HK-2 (cell line): Measurements from ENCODE around the gene MRGPRD.

ENCODE experiments used
- DNase-seq: peaks from one replicate; pipeline ENCODE4 v3.0.0-alpha.2; 2018; ENCODE audit not compliant: unreplicated experiment

Gene MRGPRD

DNA sequence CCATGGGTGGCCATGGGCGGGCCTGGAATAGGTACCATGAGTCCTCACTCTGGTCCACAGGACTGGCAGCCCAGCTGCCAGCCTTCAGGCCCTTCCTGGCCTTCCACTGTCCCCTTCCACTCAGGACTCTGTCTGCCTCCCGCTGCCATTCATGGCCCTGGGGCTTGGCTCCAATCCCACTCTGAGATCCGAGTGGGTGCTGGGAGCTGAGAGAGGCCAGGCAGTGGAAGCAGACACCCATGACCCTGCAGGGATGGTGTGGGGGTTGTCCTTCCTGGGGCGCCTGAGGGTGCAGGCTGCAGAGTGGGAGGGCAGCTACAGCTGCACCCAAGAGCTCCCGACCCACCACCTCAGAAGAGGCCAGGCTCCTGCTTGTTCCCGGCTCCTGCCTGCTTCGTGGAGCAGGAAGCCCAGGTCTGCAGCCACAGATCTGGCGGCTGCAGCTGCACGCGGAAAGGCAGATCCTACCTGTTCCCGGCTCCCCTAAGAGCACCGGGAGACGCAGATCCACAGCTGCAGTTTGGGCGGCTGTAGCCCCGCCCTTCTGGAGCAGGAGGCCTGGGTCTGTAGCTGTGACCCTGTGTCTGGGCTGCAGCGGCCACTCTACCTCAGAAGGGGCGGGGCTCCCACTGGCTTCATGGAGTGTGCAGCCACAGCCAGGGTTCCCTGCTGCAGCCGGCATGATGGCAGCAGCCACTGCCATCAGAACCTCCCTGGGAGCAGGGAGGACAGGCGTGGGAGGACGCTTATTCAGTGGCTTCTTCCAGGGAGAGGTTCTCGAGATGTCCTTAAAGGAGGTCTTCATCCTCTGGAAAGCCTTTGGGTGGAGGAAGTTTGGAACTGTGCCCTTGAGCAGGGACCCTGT lies 49.6 kb downstream of the MRGPRD start:
- DNase-seq = no peak
